G401 (cell line): ENCODE measurements around the gene FPR2. TPM values are rescaled to one million over a fixed set of nuclear protein-coding genes. Genes with fewer than 3 reads are reported as not detected.
"Not testable (repeated sequence)": the region's sequence is repeated elsewhere in the genome, so short reads cannot be mapped to it uniquely, and the experiment has no call there.

ENCODE experiments used
- DNase-seq: peaks from one replicate; pipeline ENCODE4 v3.0.0-alpha.2; 2015; ENCODE audit warnings: low spot score
- in situ Hi-C: cut with HindIII; loops from 2 replicates; pipeline ENCODE4 v1.10.0; 2016; ENCODE audit warnings: low sequenced_read_pairs, mixed read lengths
- total RNA-seq: library from RNA; depleted of rRNA; stranded (reverse); fragments of >200 nt; shearing (Covaris generic); gene quantifications from 2 replicates; pipeline ENCODE4 v1.2.3, GENCODE V29; 2014

FPR2 gene
- total RNA-seq, 1 experiment from 2014 or later, result not detected

- in situ Hi-C loops, result no loop called here
- DNase-seq, result no peak
Measured at GRCh38 chr19:51737924-51738323, 23.1 kb upstream of the FPR2 start.

GRCh38 chr19:51738523-51738922 is 22.5 kb upstream of the FPR2 start:
- DNase-seq, in situ Hi-C loops: not testable (repeated sequence)

- in situ Hi-C loops, result no loop called here
- no peak for DNase-seq
Measured at GRCh38 chr19:51739466-51740213, 21.3 kb upstream of the FPR2 start.

GRCh38 chr19:51740356-51740755 is 20.6 kb upstream of the FPR2 start:
- in situ Hi-C loops, result no loop called here
- no peak for DNase-seq

- in situ Hi-C loops, result no loop called here
- DNase-seq, result no peak
Measured at GRCh38 chr19:51742789-51743188, 18.2 kb upstream of the FPR2 start.

- no peak for DNase-seq
- in situ Hi-C loops, result no loop called here
Measured at GRCh38 chr19:51743405-51743804, 17.6 kb upstream of the FPR2 start.

- DNase-seq, result no peak
- in situ Hi-C loops, result no loop called here
Measured at GRCh38 chr19:51746731-51747130, 14.2 kb upstream of the FPR2 start.

GRCh38 chr19:51749979-51750378 is 11.0 kb upstream of the FPR2 start:
- in situ Hi-C loops, result no loop called here
- no peak for DNase-seq

- DNase-seq, result no peak
- in situ Hi-C loops, result no loop called here
Measured at GRCh38 chr19:51750400-51751094, 10.4 kb upstream of the FPR2 start.

GRCh38 chr19:51751655-51752054 is 9.3 kb upstream of the FPR2 start, which contains the start of gene FPR1:
FPR1 (minus strand) TSS chr19:51751878; CDS start chr19:51746994, 4,884 bp downstream.
- in situ Hi-C loops, result no loop called here
- no peak for DNase-seq

GRCh38 chr19:51754109-51754508 is 6.9 kb upstream of the FPR2 start:
- no peak for DNase-seq
- in situ Hi-C loops, result no loop called here

GRCh38 chr19:51754770-51755169 is 6.2 kb upstream of the FPR2 start:
- DNase-seq, result no peak

GRCh38 chr19:51755571-51755970 is 5.4 kb upstream of the FPR2 start:
- in situ Hi-C loops, result no loop called here
- DNase-seq, result no peak

More at GRCh38 chr19:51754770-51755169, 6.2 kb upstream of the FPR2 start:
- in situ Hi-C loops, result no loop called here

- DNase-seq, result no peak
- in situ Hi-C loops, result no loop called here
Measured at GRCh38 chr19:51761696-51762095, 716 bp downstream of the FPR2 start.

- no peak for DNase-seq
- in situ Hi-C loops, result no loop called here
Measured at GRCh38 chr19:51765086-51765485, 4.1 kb downstream of the FPR2 start.

GRCh38 chr19:51766461-51766860 is 5.5 kb downstream of the FPR2 start:
- DNase-seq, result no peak
- in situ Hi-C loops, result no loop called here

- DNase-seq, result no peak
- in situ Hi-C loops, result no loop called here
Measured at GRCh38 chr19:51771376-51772130, 10.6 kb downstream of the FPR2 start.

- DNase-seq, result no peak
- in situ Hi-C loops, result no loop called here
Measured at GRCh38 chr19:51772977-51773376, 12.0 kb downstream of the FPR2 start.

GRCh38 chr19:51776561-51776960 is 15.6 kb downstream of the FPR2 start:
- DNase-seq, in situ Hi-C loops: not testable (repeated sequence)
